PC-3 (cell line): ENCODE data around the gene RGS3. TPM values are rescaled to one million over a fixed set of nuclear protein-coding genes. Genes with fewer than 3 reads are reported as not detected.
A peak's percentile ranks its signal among the peaks of the same experiment; 100 is the strongest.
"Not testable (repeated sequence)": the region's sequence is repeated elsewhere in the genome, so short reads cannot be mapped to it uniquely, and the experiment has no call there.

Experiments
- ATAC-seq: fragments of 200-7000 bp; cut with Tn5 transposase; 2 replicates; pipeline ENCODE4 v1.9.1; 2020; ENCODE audit warnings: mild to moderate bottlenecking, moderate library complexity
- BruUV-seq: library from RNA; stranded (reverse); fragments of 400-500 nt; replicated peaks from 2 replicates; lab custom pipeline; 2021; lab: Mats Ljungman, UMichigan
- CTCF ChIA-PET: fragments of 300-600 bp; sonication (Branson Sonifier 250); formaldehyde crosslinking; loops from one replicate; lab custom pipeline; 2022; ENCODE audit warnings: antibody characterized with exemption; lab: Charles Lee
- POLR2A ChIA-PET: fragments of 300-600 bp; sonication (Branson Sonifier 250); formaldehyde crosslinking; loops from one replicate; lab custom pipeline; 2022; ENCODE audit warnings: antibody characterized with exemption; ENCODE audit not compliant: unreplicated experiment; lab: Charles Lee
- DNase-seq: peaks from one replicate; pipeline ENCODE4 v3.0.0-alpha.2; 2015
- H2AFZ ChIP-seq: fragments of 300-600 bp; sonication (generic); 2 replicates; pipeline ENCODE4 v1.6.0; 2016; ENCODE audit warnings: antibody characterized with exemption, low read length
- H3F3A ChIP-seq: fragments of 300-600 bp; sonication (generic); one replicate; pipeline ENCODE4 v1.6.0; 2017; ENCODE audit warnings: antibody characterized with exemption, low read length, control low read depth, mild to moderate bottlenecking; ENCODE audit not compliant: unreplicated experiment
- H3K27ac ChIP-seq: fragments of 300-600 bp; sonication (generic); 2 replicates; pipeline ENCODE4 v1.5.1; 2016; ENCODE audit warnings: mild to moderate bottlenecking, low read length
- H3K27me3 ChIP-seq: fragments of 300-600 bp; sonication (generic); 2 replicates; pipeline ENCODE4 v1.6.1; 2016; ENCODE audit warnings: low read length, mixed read lengths
- H3K36me3 ChIP-seq: fragments of 300-600 bp; sonication (generic); 2 replicates; pipeline ENCODE4 v1.6.1; 2016; ENCODE audit warnings: low read depth, mixed run types, low read length, mixed read lengths
- H3K4me1 ChIP-seq: fragments of 300-600 bp; sonication (generic); 2 replicates; pipeline ENCODE4 v1.5.1; 2016; ENCODE audit warnings: low read length; ENCODE audit not compliant: insufficient read depth
- H3K4me2 ChIP-seq: fragments of 300-600 bp; sonication (generic); 2 replicates; pipeline ENCODE4 v1.6.0; 2016; ENCODE audit warnings: low read length
- H3K4me3 ChIP-seq: fragments of 300-600 bp; sonication (generic); 2 replicates; pipeline ENCODE4 v1.5.1; 2016; ENCODE audit warnings: mild to moderate bottlenecking, low read length, mixed read lengths
- H3K79me2 ChIP-seq: fragments of 300-600 bp; sonication (generic); 2 replicates; pipeline ENCODE4 v1.6.1; 2017; ENCODE audit warnings: low read length, mixed read lengths
- H3K9ac ChIP-seq: fragments of 300-600 bp; sonication (generic); 2 replicates; pipeline ENCODE4 v1.6.0; 2016; ENCODE audit warnings: mild to moderate bottlenecking, low read length
- H3K9me2 ChIP-seq: fragments of 300-600 bp; sonication (generic); replicated peaks from 2 replicates; pipeline ENCODE4 v1.6.1; 2016; ENCODE audit warnings: mixed run types, low read length, mixed read lengths
- H3K9me3 ChIP-seq: fragments of 300-600 bp; sonication (generic); 2 replicates; pipeline ENCODE4 v1.6.1; 2016; ENCODE audit warnings: low read length, mixed read lengths
- H4K20me1 ChIP-seq: fragments of 300-600 bp; sonication (generic); 2 replicates; pipeline ENCODE4 v1.6.1; 2016; ENCODE audit warnings: low read length, mixed read lengths
- CTCF ChIP-seq: fragments of 300-600 bp; sonication (generic); conservative IDR thresholded peaks from 2 replicates; pipeline ENCODE4 v1.5.1; 2017; ENCODE audit warnings: antibody characterized with exemption, low read depth, mild to moderate bottlenecking, low read length
- EZH2 ChIP-seq: fragments of 300-600 bp; sonication (generic); IDR thresholded peaks from one replicate; pipeline ENCODE4 v1.6.1; 2017; ENCODE audit warnings: antibody characterized with exemption, mild to moderate bottlenecking, low read length; ENCODE audit not compliant: unreplicated experiment
- EZH2phosphoT487 ChIP-seq: fragments of 300-600 bp; sonication (generic); IDR thresholded peaks from 2 replicates; pipeline ENCODE4 v1.6.1; 2018; ENCODE audit warnings: mild to moderate bottlenecking, antibody characterized with exemption, low read length, borderline replicate concordance
- intact Hi-C: fragments of 100-400 bp; cut with micrococcal nuclease; formaldehyde crosslinking; loops from 2 replicates; pipeline ENCODE4 v1.9.0; 2023
- total RNA-seq: library from RNA; depleted of rRNA; stranded (reverse); fragments of >200 nt; gene quantifications from 2 replicates; pipeline ENCODE4 v1.2.3, GENCODE V29; 2014

Gene RGS3
- total RNA-seq, 1 experiment from 2014 or later = 26.3 TPM

- H2AFZ ChIP-seq = no peak overlapping the region
- CTCF ChIA-PET = no interaction called here
- BruUV-seq = no TSS peak
- POLR2A ChIA-PET = no interaction called here
- no peak overlapping the region for H3K4me3 ChIP-seq
- peaks cover 4% of the 10 kb centered on the region; the same call in 1 of the 2 replicates for H3K36me3 ChIP-seq
- H3K79me2 ChIP-seq = no peaks in the 10 kb centered on the region
- H3K9me2 ChIP-seq = no peaks in the 10 kb centered on the region
- no peak overlapping the region for H3K4me2 ChIP-seq
- no peaks in the 10 kb centered on the region for H4K20me1 ChIP-seq
- ATAC-seq = no peak
- no peaks in the 10 kb centered on the region for H3K9me3 ChIP-seq
- no peak overlapping the region for H3K27ac ChIP-seq
- TF ChIP-seq EZH2 (no peak), CTCF (no peak), EZH2phosphoT487 (no peak)
- H3K27me3 ChIP-seq = no peaks in the 10 kb centered on the region
- H3F3A ChIP-seq = no peaks in the 10 kb centered on the region
- intact Hi-C loops = no loop called here
- no peak overlapping the region for H3K9ac ChIP-seq
- peaks cover 16% of the 10 kb centered on the region for H3K4me1 ChIP-seq
- no peak for DNase-seq
Measured at GRCh38 chr9:113486327-113486726, 22.8 kb downstream of the RGS3 start.

DNA sequence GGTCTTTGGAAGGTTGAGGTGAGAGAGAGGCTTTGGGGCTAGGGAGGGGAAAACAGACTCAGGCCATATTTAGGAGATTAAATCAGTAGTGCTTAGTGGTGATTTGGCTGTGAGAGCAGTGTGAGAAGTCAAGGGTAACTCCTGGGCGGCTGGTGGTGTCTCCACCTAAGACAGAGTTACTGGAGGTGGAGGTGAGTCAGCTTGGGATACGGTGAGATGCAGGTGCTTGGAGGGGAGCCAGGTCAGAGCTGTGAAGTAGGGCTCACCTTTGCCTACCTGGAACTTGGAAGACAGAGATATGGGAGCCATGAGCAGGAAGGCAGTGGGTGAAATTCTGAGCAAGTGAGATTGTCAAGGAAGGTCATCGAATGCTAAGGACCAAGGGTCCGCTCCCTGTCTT is 24.5 kb downstream of the RGS3 start:
- H3K9me3 ChIP-seq = no peaks in the 10 kb centered on the region
- peak; percentile 18 for DNase-seq
- CTCF ChIA-PET = no interaction called here
- no peak for ATAC-seq
- no peak overlapping the region for H2AFZ ChIP-seq
- intact Hi-C loops = no loop called here
- H3K79me2 ChIP-seq = no peaks in the 10 kb centered on the region
- no peak overlapping the region for H3K9ac ChIP-seq
- no peak overlapping the region for H3K27ac ChIP-seq
- TF ChIP-seq CTCF (no peak), EZH2phosphoT487 (no peak), EZH2 (no peak)
- POLR2A ChIA-PET = no interaction called here
- no peak overlapping the region for H3K4me3 ChIP-seq
- BruUV-seq = no TSS peak
- H3K4me1 ChIP-seq = peaks cover 16% of the 10 kb centered on the region
- H3K9me2 ChIP-seq = no peaks in the 10 kb centered on the region
- H3K36me3 ChIP-seq = peaks cover 4% of the 10 kb centered on the region; the same call in 1 of the 2 replicates
- H3K27me3 ChIP-seq = no peaks in the 10 kb centered on the region
- no peaks in the 10 kb centered on the region for H3F3A ChIP-seq
- no peaks in the 10 kb centered on the region for H4K20me1 ChIP-seq
- H3K4me2 ChIP-seq = no peak overlapping the region

DNA sequence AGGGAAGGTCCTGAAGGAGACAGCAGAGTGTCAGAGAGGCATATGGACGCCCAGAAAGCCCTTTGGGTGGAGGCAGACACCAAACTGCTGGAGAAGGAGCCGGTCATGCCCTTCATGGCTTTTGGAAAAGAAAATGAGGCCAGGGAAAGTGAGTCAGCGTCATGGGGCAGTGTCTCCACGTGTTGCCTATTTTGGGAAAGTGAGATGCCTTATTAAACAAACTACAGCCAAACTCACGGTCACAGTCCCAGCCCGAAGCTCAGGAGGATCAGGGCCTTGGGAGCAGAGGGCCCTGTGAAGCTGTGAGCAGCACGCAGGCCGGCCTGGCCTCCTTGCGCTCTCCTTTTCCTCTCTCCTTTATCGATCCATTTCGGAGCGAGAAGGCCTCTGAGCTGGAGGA is 25.0 kb downstream of the RGS3 start:
- intact Hi-C loops = no loop called here
- no peak for DNase-seq

DNA sequence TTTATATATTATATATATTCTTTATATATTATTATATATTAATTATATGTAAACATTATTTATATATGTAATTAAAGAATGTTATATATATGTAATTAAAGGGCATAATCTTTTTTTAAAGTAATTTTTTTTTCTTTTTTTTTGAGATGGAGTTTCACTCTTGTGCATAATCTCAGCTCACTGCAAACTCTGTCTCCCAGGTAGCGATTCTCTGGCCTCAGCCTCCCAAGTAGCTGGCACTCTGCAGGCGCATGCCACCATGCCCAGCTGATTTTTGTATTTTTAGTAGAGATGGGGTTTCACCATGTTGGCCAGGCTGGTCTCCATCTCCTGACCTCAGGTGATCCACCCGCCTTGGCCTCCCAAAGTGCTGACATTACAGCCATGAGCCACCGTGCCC is 27.6 kb downstream of the RGS3 start:
- DNase-seq, H3K4me2 ChIP-seq, H3K9ac ChIP-seq, H3K79me2 ChIP-seq, intact Hi-C loops, H3K27me3 ChIP-seq, H3K36me3 ChIP-seq, H2AFZ ChIP-seq, H3K4me1 ChIP-seq, H4K20me1 ChIP-seq, H3K27ac ChIP-seq, BruUV-seq, H3F3A ChIP-seq, H3K4me3 ChIP-seq, H3K9me2 ChIP-seq, CTCF ChIA-PET, H3K9me3 ChIP-seq, ATAC-seq, POLR2A ChIA-PET: not testable (repeated sequence)

More for the DNA sequence above, 25.0 kb downstream of the RGS3 start:
- Histone ChIP-seq H3K4me3 (no peak overlapping the region), H3K9me2 (no peaks in the 10 kb centered on the region), H3K27me3 (no peaks in the 10 kb centered on the region), H2AFZ (no peak overlapping the region), H3K36me3 (peaks cover 4% of the 10 kb centered on the region; the same call in 1 of the 2 replicates), H3K9me3 (no peaks in the 10 kb centered on the region), H3K79me2 (no peaks in the 10 kb centered on the region), H3K27ac (no peak overlapping the region), H3F3A (no peaks in the 10 kb centered on the region), H3K9ac (no peak overlapping the region), H4K20me1 (no peaks in the 10 kb centered on the region), H3K4me1 (peaks cover 16% of the 10 kb centered on the region), H3K4me2 (no peak overlapping the region)
- no TSS peak for BruUV-seq
- POLR2A ChIA-PET = no interaction called here
- CTCF ChIA-PET = no interaction called here
- ATAC-seq = no peak
- TF ChIP-seq EZH2phosphoT487 = no peak
- TF ChIP-seq CTCF = no peak
- TF ChIP-seq EZH2 = no peak
